A549 (cell line): ENCODE measurements around the gene GNA15.

Experiments used
- EHMT2 ChIP-seq: fragments of 200-600 bp; sonication (generic); IDR thresholded peaks from 2 replicates; pipeline ENCODE4 v1.6.1; 2016; ENCODE audit warnings: antibody characterized with exemption, low read depth, mild to moderate bottlenecking, moderate library complexity
- POLR2A ChIP-seq: IDR thresholded peaks from 2 replicates; pipeline ENCODE4 v1.6.1; 2012; ENCODE audit warnings: mild to moderate bottlenecking, low read length
- TF ChIP-seq, protein P1 (sequence below): fragments of >200 bp; sonication (Bioruptor Twin); formaldehyde crosslinking; IDR thresholded peaks from 3 replicates; pipeline ENCODE4 v1.5.1; 2016

DNA sequence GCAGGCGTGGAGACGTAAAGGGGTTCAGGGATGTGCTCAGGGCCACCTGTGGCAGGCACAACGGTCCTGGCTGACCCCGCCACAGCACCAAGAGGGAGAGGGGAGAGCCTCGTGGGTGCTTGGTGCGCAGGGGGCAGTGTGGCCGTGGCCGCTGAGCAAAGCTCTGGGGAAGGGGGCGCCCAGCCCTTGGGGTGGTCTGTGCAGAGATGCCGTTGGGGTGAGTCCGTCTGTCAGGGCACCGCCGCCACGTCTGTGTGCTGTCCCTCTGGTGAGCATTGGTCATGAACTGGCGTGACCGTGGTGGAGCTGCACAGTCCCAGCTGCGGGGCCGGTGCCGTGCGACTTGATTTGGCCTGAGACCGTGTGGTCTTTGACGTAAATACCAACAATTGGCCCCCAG, 26.3 kb upstream of the GNA15 start:
- no peak for TF ChIP-seq POLR2A
- TF ChIP-seq, protein P1, sequence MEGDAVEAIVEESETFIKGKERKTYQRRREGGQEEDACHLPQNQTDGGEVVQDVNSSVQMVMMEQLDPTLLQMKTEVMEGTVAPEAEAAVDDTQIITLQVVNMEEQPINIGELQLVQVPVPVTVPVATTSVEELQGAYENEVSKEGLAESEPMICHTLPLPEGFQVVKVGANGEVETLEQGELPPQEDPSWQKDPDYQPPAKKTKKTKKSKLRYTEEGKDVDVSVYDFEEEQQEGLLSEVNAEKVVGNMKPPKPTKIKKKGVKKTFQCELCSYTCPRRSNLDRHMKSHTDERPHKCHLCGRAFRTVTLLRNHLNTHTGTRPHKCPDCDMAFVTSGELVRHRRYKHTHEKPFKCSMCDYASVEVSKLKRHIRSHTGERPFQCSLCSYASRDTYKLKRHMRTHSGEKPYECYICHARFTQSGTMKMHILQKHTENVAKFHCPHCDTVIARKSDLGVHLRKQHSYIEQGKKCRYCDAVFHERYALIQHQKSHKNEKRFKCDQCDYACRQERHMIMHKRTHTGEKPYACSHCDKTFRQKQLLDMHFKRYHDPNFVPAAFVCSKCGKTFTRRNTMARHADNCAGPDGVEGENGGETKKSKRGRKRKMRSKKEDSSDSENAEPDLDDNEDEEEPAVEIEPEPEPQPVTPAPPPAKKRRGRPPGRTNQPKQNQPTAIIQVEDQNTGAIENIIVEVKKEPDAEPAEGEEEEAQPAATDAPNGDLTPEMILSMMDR, result no peak
- no peak for TF ChIP-seq EHMT2
